MM.1S (cell line): Measurements from ENCODE around the gene CAGE1.

ENCODE experiments used
- EZH2 ChIP-seq: fragments of 300-600 bp; sonication (generic); optimal IDR thresholded peaks from 2 replicates; pipeline ENCODE3; 2017; ENCODE audit warnings: low read depth, mild to moderate bottlenecking, antibody characterized with exemption, low read length, mixed read lengths
- TF ChIP-seq, protein P1 (sequence below): fragments of 300-600 bp; sonication (generic); IDR thresholded peaks from 2 replicates; pipeline ENCODE4 v1.5.1; 2016; ENCODE audit warnings: antibody characterized with exemption, low read length, mixed read lengths

DNA sequence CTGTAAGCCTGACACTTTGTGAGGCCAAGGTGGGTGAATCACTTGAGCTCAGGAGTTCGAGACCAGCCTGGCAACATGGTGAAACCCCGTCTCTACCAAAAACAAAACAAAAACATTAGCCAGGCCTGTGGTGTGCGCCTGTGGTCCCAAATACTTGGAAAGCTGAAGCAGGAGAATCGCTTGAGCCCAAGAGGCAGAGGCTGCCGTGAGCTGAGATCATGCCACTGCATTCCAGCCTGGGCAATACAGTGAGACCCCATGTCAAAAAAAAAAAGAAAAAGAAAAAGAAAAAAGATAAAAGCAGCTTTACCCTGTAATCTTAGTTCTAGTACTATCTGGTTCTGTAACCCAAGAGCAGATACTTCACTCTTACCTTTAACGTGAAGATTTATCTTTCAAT, 104.1 kb downstream of the CAGE1 start:
- TF ChIP-seq, protein P1, sequence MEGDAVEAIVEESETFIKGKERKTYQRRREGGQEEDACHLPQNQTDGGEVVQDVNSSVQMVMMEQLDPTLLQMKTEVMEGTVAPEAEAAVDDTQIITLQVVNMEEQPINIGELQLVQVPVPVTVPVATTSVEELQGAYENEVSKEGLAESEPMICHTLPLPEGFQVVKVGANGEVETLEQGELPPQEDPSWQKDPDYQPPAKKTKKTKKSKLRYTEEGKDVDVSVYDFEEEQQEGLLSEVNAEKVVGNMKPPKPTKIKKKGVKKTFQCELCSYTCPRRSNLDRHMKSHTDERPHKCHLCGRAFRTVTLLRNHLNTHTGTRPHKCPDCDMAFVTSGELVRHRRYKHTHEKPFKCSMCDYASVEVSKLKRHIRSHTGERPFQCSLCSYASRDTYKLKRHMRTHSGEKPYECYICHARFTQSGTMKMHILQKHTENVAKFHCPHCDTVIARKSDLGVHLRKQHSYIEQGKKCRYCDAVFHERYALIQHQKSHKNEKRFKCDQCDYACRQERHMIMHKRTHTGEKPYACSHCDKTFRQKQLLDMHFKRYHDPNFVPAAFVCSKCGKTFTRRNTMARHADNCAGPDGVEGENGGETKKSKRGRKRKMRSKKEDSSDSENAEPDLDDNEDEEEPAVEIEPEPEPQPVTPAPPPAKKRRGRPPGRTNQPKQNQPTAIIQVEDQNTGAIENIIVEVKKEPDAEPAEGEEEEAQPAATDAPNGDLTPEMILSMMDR: no peak
- no peak for TF ChIP-seq EZH2
